Body of pancreas (tissue), 4 donors: ENCODE results near the gene ULK4.

Experiments used
- POLR2A ChIP-seq, 3 donors: fragments of 450-650 bp; IDR thresholded peaks; one replicate each; pipeline ENCODE4 v1.6.1; 2016; ENCODE audit warnings: antibody characterized with exemption in 3 of 3, mild to moderate bottlenecking in 2 of 3
- TF ChIP-seq, protein P1 (sequence below), 7 experiments: fragments of 450-650 bp in 4 of 7; fragments of 200-600 bp in 3 of 7; sonication (generic) in 3 of 7; IDR thresholded peaks; one replicate each; pipeline ENCODE4 v1.5.1; 2016 to 2019; ENCODE audit warnings: antibody characterized with exemption in 7 of 7

DNA sequence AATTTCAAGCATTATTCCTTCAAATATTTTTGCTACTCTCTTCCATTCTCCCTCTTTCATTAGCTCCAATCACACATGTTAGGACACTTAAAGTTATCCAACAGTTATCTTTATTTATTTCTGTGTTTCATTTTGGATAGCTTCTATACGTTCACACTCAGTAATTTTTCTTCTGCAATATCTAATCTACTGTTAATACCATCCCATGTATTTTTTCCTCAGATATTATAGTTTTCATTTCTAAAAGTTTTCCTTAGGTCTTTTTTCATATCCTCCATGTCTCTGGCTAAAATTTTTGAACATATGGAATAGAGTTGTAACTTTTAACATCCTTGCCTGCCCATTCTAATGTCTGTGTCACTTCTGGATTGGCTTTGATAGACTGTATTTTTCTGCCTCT is 689.2 kb downstream of the ULK4 start:
- TF ChIP-seq POLR2A (IDR thresholded peaks at IDR 0.05), result no peak
- TF ChIP-seq, protein P1, sequence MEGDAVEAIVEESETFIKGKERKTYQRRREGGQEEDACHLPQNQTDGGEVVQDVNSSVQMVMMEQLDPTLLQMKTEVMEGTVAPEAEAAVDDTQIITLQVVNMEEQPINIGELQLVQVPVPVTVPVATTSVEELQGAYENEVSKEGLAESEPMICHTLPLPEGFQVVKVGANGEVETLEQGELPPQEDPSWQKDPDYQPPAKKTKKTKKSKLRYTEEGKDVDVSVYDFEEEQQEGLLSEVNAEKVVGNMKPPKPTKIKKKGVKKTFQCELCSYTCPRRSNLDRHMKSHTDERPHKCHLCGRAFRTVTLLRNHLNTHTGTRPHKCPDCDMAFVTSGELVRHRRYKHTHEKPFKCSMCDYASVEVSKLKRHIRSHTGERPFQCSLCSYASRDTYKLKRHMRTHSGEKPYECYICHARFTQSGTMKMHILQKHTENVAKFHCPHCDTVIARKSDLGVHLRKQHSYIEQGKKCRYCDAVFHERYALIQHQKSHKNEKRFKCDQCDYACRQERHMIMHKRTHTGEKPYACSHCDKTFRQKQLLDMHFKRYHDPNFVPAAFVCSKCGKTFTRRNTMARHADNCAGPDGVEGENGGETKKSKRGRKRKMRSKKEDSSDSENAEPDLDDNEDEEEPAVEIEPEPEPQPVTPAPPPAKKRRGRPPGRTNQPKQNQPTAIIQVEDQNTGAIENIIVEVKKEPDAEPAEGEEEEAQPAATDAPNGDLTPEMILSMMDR (IDR thresholded peaks at IDR 0.05), result no peak
